H1 (cell line): Measurements from ENCODE around the gene CDC14B. TPM values are rescaled to one million over a fixed set of nuclear protein-coding genes. Genes with fewer than 3 reads are reported as not detected.

Source experiments
- CTCF ChIA-PET: fragments of 300-600 bp; sonication (Branson Sonifier 250); formaldehyde crosslinking; loops from one replicate; lab custom pipeline; 2021; ENCODE audit not compliant: partially characterized antibody; lab: Charles Lee
- POLR2A ChIA-PET: fragments of 300-600 bp; sonication (Branson Sonifier 250); formaldehyde crosslinking; loops from one replicate; lab custom pipeline; 2021; ENCODE audit warnings: inconsistent platforms; ENCODE audit not compliant: partially characterized antibody; lab: Charles Lee
- DNase-seq, 2 experiments: peaks; one replicate each; pipeline versions ENCODE4 v3.0.0 to v3.0.0-alpha.2; 2010 to 2022; ENCODE audit warnings: low spot score in 2 of 2, low read depth in 1 of 2, mixed read lengths in 1 of 2
- FAIRE-seq: peaks from 2 replicates; lab custom pipeline; 2011; peaks lifted over from hg19 to GRCh38; lab: Jason Lieb, UNC
- H2AFZ ChIP-seq: 2 replicates; pipeline ENCODE4 v1.8.1; 2012; ENCODE audit warnings: low read length, inconsistent platforms
- H2AK5ac ChIP-seq: 2 replicates; pipeline ENCODE4 v1.6.1; 2013; ENCODE audit warnings: low read depth, low read length
- H2BK120ac ChIP-seq: replicated peaks from 2 replicates; pipeline ENCODE3; 2013; ENCODE audit warnings: low read depth, low read length, inconsistent platforms
- H2BK12ac ChIP-seq: 2 replicates; pipeline ENCODE4 v1.6.1; 2013; ENCODE audit warnings: low read depth, low read length
- H2BK15ac ChIP-seq: 2 replicates; pipeline ENCODE4 v1.6.1; 2013; ENCODE audit warnings: low read length
- H2BK20ac ChIP-seq: 2 replicates; pipeline ENCODE4 v1.6.1; 2013; ENCODE audit warnings: low read length
- H2BK5ac ChIP-seq: 2 replicates; pipeline ENCODE4 v1.6.1; 2013; ENCODE audit warnings: low read depth, low read length
- H3K14ac ChIP-seq: 2 replicates; pipeline ENCODE4 v1.6.1; 2013; ENCODE audit warnings: inconsistent platforms; ENCODE audit not compliant: insufficient read length
- H3K18ac ChIP-seq: 2 replicates; pipeline ENCODE4 v1.6.1; 2013; ENCODE audit warnings: low read length; ENCODE audit errors: extremely low read depth
- H3K23ac ChIP-seq: 2 replicates; pipeline ENCODE4 v1.6.1; 2013; ENCODE audit warnings: inconsistent platforms; ENCODE audit not compliant: insufficient read length
- H3K23me2 ChIP-seq: 2 replicates; pipeline ENCODE4 v1.6.1; 2013; ENCODE audit warnings: low read depth, low read length
- H3K27ac ChIP-seq: 2 replicates; pipeline ENCODE4 v1.6.1; 2011; ENCODE audit warnings: low read depth, low read length, inconsistent platforms
- H3K27me3 ChIP-seq, 4 experiments: replicated peaks in 1 of 4; 1 replicate in 1 of 4; 2 replicates in 3 of 4; pipeline versions ENCODE4 v1.6.1 to v1.8.1; 2011 to 2013; ENCODE audit warnings: low read length in 3 of 4, mild to moderate bottlenecking in 3 of 4, inconsistent platforms in 2 of 4, mixed read lengths in 2 of 4, moderate library complexity in 1 of 4; ENCODE audit not compliant: control insufficient read depth in 3 of 4, insufficient read depth in 3 of 4; ENCODE audit errors: extremely low read depth in 1 of 4
- H3K36me3 ChIP-seq, 4 experiments: 2 replicates each; pipeline versions ENCODE4 v1.6.1 to v1.8.1; 2011 to 2013; ENCODE audit warnings: mild to moderate bottlenecking in 4 of 4, low read length in 3 of 4, moderate library complexity in 2 of 4, control low read depth in 1 of 4, inconsistent platforms in 1 of 4; ENCODE audit not compliant: insufficient read depth in 4 of 4, control insufficient read depth in 2 of 4
- H3K4ac ChIP-seq: replicated peaks from 2 replicates; pipeline ENCODE3; 2013; ENCODE audit warnings: low read length, low read depth, mixed read lengths, inconsistent platforms; ENCODE audit not compliant: insufficient read length
- H3K4me1 ChIP-seq, 4 experiments: replicated peaks in 1 of 4; 1 replicate in 1 of 4; 2 replicates in 3 of 4; pipeline versions ENCODE4 v1.6.1 to v1.8.1; 2011 to 2013; ENCODE audit warnings: low read length in 3 of 4, inconsistent platforms in 2 of 4, mixed read lengths in 1 of 4; ENCODE audit not compliant: insufficient read depth in 4 of 4, control insufficient read depth in 3 of 4
- H3K4me2 ChIP-seq, 2 experiments: 2 replicates each; pipeline versions ENCODE4 v1.6.1 to v1.8.1; 2011 to 2013; ENCODE audit warnings: low read depth in 2 of 2, low read length in 2 of 2, control low read depth in 1 of 2, inconsistent platforms in 1 of 2, mild to moderate bottlenecking in 1 of 2; ENCODE audit not compliant: insufficient read depth in 1 of 2
- H3K4me3 ChIP-seq, 4 experiments: fragments of 200-600, 300-600 bp in 1 of 4; sonication (generic), shearing (Covaris generic), sonication (Bioruptor Twin) in 1 of 4; 2 replicates each; pipeline versions ENCODE4 v1.5.1 to v1.8.1; 2011 to 2016; ENCODE audit warnings: low read length in 4 of 4, low read depth in 3 of 4, control low read depth in 2 of 4, inconsistent platforms in 2 of 4, mild to moderate bottlenecking in 2 of 4, mixed read lengths in 1 of 4, moderate library complexity in 1 of 4; ENCODE audit not compliant: insufficient read depth in 2 of 4; ENCODE audit errors: extremely low read depth in 1 of 4
- H3K56ac ChIP-seq: replicated peaks from 2 replicates; pipeline ENCODE3; 2013; ENCODE audit warnings: low read depth, mild to moderate bottlenecking, mixed read lengths, low read length, inconsistent platforms; ENCODE audit not compliant: insufficient read length
- H3K79me1 ChIP-seq: 2 replicates; pipeline ENCODE4 v1.6.1; 2013; ENCODE audit warnings: low read depth, low read length, control low read depth
- H3K79me2 ChIP-seq, 2 experiments: 2 replicates each; pipeline versions ENCODE4 v1.6.1 to v1.8.1; 2012 to 2013; ENCODE audit warnings: low read length in 2 of 2, mild to moderate bottlenecking in 2 of 2, inconsistent platforms in 1 of 2; ENCODE audit not compliant: insufficient read depth in 2 of 2, control insufficient read depth in 1 of 2
- H3K9ac ChIP-seq, 4 experiments: replicated peaks in 1 of 4; 1 replicate in 1 of 4; 2 replicates in 3 of 4; pipeline versions ENCODE4 v1.6.1 to v1.8.1; 2011 to 2013; ENCODE audit warnings: low read depth in 3 of 4, low read length in 3 of 4, control low read depth in 2 of 4, mild to moderate bottlenecking in 2 of 4, moderate library complexity in 2 of 4, inconsistent platforms in 1 of 4; ENCODE audit errors: extremely low read depth in 1 of 4
- H3K9me3 ChIP-seq, 2 experiments: 2 replicates each; pipeline versions ENCODE4 v1.6.1 to v1.8.1; 2012 to 2013; ENCODE audit warnings: mild to moderate bottlenecking in 2 of 2, moderate library complexity in 2 of 2, control low read depth in 1 of 2, inconsistent platforms in 1 of 2, low read depth in 1 of 2, low read length in 1 of 2, mixed read lengths in 1 of 2; ENCODE audit not compliant: insufficient read depth in 2 of 2
- H4K20me1 ChIP-seq, 2 experiments: replicated peaks in 1 of 2; 2 replicates each; pipeline versions ENCODE3 to v1.8.1; 2011 to 2013; ENCODE audit warnings: inconsistent platforms in 2 of 2, low read length in 2 of 2, mild to moderate bottlenecking in 1 of 2; ENCODE audit not compliant: insufficient read depth in 2 of 2, control insufficient read depth in 1 of 2
- H4K5ac ChIP-seq: 2 replicates; pipeline ENCODE4 v1.6.1; 2013; ENCODE audit warnings: low read length, low read depth, mixed read lengths, inconsistent platforms; ENCODE audit not compliant: insufficient read length
- H4K8ac ChIP-seq: 2 replicates; pipeline ENCODE4 v1.8.0; 2013; ENCODE audit warnings: mild to moderate bottlenecking, moderate library complexity, low read length, inconsistent platforms; ENCODE audit not compliant: insufficient read depth; ENCODE audit errors: extremely low read depth
- H4K91ac ChIP-seq: replicated peaks from 2 replicates; pipeline ENCODE3; 2013; ENCODE audit warnings: low read length, mixed read lengths, inconsistent platforms; ENCODE audit not compliant: insufficient read length
- ATF3 ChIP-seq: IDR thresholded peaks from 2 replicates; pipeline ENCODE4 v1.6.1; 2011; ENCODE audit warnings: low read depth, mild to moderate bottlenecking, low read length; ENCODE audit not compliant: insufficient read depth
- E2F6 ChIP-seq: IDR thresholded peaks from 2 replicates; pipeline ENCODE4 v1.6.1; 2012; ENCODE audit warnings: inconsistent platforms
- EZH2 ChIP-seq: fragments of 200-600 bp; sonication (generic); IDR thresholded peaks from 2 replicates; pipeline ENCODE4 v1.7.1; 2012; ENCODE audit warnings: low read depth, mild to moderate bottlenecking, moderate library complexity, low read length, inconsistent platforms; ENCODE audit not compliant: severe bottlenecking
- KDM5A ChIP-seq: fragments of 200-600 bp; IDR thresholded peaks from 2 replicates; pipeline ENCODE4 v1.7.1; 2012; ENCODE audit warnings: mild to moderate bottlenecking, low read length, inconsistent platforms, mixed read lengths
- POLR2A ChIP-seq, 2 experiments: IDR thresholded peaks; 1 replicate in 1 of 2; 2 replicates in 1 of 2; pipeline ENCODE4 v1.6.1; 2011; ENCODE audit warnings: low read depth in 2 of 2, low read length in 2 of 2, mild to moderate bottlenecking in 2 of 2; ENCODE audit errors: control extremely low read depth in 1 of 2
- POLR2AphosphoS5 ChIP-seq: IDR thresholded peaks from 2 replicates; pipeline ENCODE4 v1.6.1; 2011; ENCODE audit warnings: low read depth, low read length
- SIRT6 ChIP-seq: IDR thresholded peaks from one replicate; pipeline ENCODE4 v1.7.1; 2012; ENCODE audit warnings: low read length, inconsistent platforms
- SP4 ChIP-seq: IDR thresholded peaks from 2 replicates; pipeline ENCODE4 v1.6.1; 2012; ENCODE audit warnings: low read length, inconsistent platforms
- TAF7 ChIP-seq: optimal IDR thresholded peaks from 2 replicates; pipeline ENCODE3; 2011; ENCODE audit warnings: low read depth, mild to moderate bottlenecking, inconsistent platforms, low read length, moderate library complexity, borderline replicate concordance
- TBP ChIP-seq: IDR thresholded peaks from 2 replicates; pipeline ENCODE4 v1.6.1; 2011; ENCODE audit warnings: low read depth, low read length, improper control_type of control experiment
- WGBS, 2 experiments: shearing (Covaris generic) in 1 of 2; methylation state at CpG; one replicate each; pipeline versions ENCODE4 v1.1.6 to v1.1.7; 2013 to 2015; ENCODE audit warnings: low lambda C conversion rate in 2 of 2, mixed read lengths in 2 of 2, inconsistent platforms in 1 of 2, low coverage in 1 of 2, missing lambda C conversion rate in 1 of 2; ENCODE audit not compliant: insufficient replicate concordance in 2 of 2, insufficient coverage in 1 of 2, insufficient read length in 1 of 2; ENCODE audit errors: extremely low coverage in 1 of 2, missing lambda C conversion rate in 1 of 2; 5-methylcytosine and 5-hydroxymethylcytosine counted together
- polyA plus RNA-seq, 7 experiments: library from polyadenylated mRNA; depleted of rRNA in 3 of 7; stranded (reverse) in 5 of 7; unstranded in 2 of 7; fragments of >200 nt in 5 of 7; fragments of 200-250 nt in 2 of 7; gene quantifications; 1 replicate in 5 of 7; 2 replicates in 1 of 7; 4 replicates in 1 of 7; pipeline versions ENCODE4 v1.2.1 to v1.2.3, GENCODE V29; 2011 to 2013; ENCODE audit warnings: missing spikeins in 2 of 7, mixed read lengths in 2 of 7
- total RNA-seq: library from RNA; stranded (reverse); fragmentation: NEBNext Ultra II Directional; extraction: Animal tissue kit (Norgen Biotek cat#: 25700); gene quantifications from 2 replicates; pipeline ENCODE4 v1.2.1, GENCODE V29; 2021
- TF ChIP-seq, protein P1 (sequence below), 3 experiments: IDR thresholded peaks; 1 replicate in 2 of 3; 2 replicates in 1 of 3; pipeline versions ENCODE4 v1.5.1 to v1.6.1; 2011; ENCODE audit warnings: low read length in 3 of 3, mild to moderate bottlenecking in 3 of 3, inconsistent platforms in 2 of 3, low read depth in 1 of 3, moderate library complexity in 1 of 3; ENCODE audit not compliant: insufficient read depth in 1 of 3; ENCODE audit errors: control extremely low read depth in 1 of 3

Gene CDC14B
- total and polyA plus RNA-seq, 2 of the 8 experiments (the other 6 are each of a cell fraction or from before 2014, with no cell fraction given) = 17.2 to 44.6 TPM

DNA sequence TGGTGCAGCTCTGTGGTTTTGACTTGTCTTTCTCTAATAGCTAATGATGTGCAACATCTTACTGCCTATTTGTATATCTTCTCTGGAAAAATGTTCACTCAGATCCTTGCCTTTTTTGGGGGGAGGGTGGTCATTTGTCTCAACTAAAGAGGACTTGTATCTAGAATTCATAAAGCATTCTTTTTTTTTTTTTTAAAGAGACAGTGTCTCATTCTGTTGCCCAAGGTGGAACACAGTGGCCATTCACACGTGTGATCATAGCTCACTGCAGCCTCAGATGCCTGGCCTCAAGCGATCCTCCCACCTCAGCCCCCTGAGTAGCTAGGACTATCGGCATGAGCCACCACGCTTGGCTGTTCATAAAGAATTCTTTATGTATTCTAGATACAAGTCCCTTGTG lies 136.4 kb downstream of the CDC14B start:
- Histone ChIP-seq H3K4ac (no peak overlapping the region), H3K56ac (no peak overlapping the region), H2AK5ac (no peak overlapping the region), H4K5ac (no peak overlapping the region), H3K4me2 (no peak overlapping the region), H3K4me3 (no peak overlapping the region), H3K9me3 (no peaks in the 10 kb centered on the region), H3K23ac (no peak overlapping the region), H2AFZ (no peak overlapping the region), H3K9ac (no peak overlapping the region), H3K36me3 (peaks cover 0 to 17% (median 4%) of the 10 kb centered on the region in 4 experiments; a peak in 3 of 8 replicates), H2BK15ac (no peak overlapping the region), H4K20me1 (peaks cover 0 to 4% of the 10 kb centered on the region in 2 experiments), H3K27ac (no peak overlapping the region), H3K18ac (no peak overlapping the region), H3K4me1 (no peaks in the 10 kb centered on the region), H2BK12ac (no peak overlapping the region), H2BK120ac (no peak overlapping the region), H3K14ac (no peak overlapping the region), H3K27me3 (no peaks in the 10 kb centered on the region), H2BK5ac (no peak overlapping the region), H2BK20ac (no peak overlapping the region), H4K91ac (no peak overlapping the region), H4K8ac (no peak overlapping the region), H3K79me1 (no peaks in the 10 kb centered on the region), H3K79me2 (no peaks in the 10 kb centered on the region), H3K23me2 (no peaks in the 10 kb centered on the region)
- WGBS, 2 experiments = 90% methylated on average over 4 of the region's 4 CpGs; no CpG with 5 or more reads in 1 of the 2 experiments
- DNase-seq (no peak), FAIRE-seq (no peak)
- ChIA-PET POLR2A (no interaction called here), CTCF (interaction anchor here (1.6 to 1.9 kb wide), 2 partner anchors 41 to 184 kb away, joined by 5 read pairs; no protein-coding TSS in a partner anchor)
- TF ChIP-seq POLR2A (IDR thresholded peaks at IDR 0.05; ENCODE audit: control extremely low read depth in 1 of 2, low read depth in 2 of 2, low read length in 2 of 2) (no peak), E2F6 (no peak), EZH2 (no peak), POLR2AphosphoS5 (no peak), TBP (no peak), SP4 (no peak), TAF7 (no peak), KDM5A (no peak), ATF3 (no peak), SIRT6 (no peak)
- TF ChIP-seq, protein P1, sequence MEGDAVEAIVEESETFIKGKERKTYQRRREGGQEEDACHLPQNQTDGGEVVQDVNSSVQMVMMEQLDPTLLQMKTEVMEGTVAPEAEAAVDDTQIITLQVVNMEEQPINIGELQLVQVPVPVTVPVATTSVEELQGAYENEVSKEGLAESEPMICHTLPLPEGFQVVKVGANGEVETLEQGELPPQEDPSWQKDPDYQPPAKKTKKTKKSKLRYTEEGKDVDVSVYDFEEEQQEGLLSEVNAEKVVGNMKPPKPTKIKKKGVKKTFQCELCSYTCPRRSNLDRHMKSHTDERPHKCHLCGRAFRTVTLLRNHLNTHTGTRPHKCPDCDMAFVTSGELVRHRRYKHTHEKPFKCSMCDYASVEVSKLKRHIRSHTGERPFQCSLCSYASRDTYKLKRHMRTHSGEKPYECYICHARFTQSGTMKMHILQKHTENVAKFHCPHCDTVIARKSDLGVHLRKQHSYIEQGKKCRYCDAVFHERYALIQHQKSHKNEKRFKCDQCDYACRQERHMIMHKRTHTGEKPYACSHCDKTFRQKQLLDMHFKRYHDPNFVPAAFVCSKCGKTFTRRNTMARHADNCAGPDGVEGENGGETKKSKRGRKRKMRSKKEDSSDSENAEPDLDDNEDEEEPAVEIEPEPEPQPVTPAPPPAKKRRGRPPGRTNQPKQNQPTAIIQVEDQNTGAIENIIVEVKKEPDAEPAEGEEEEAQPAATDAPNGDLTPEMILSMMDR (IDR thresholded peaks at IDR 0.05; ENCODE audit: control extremely low read depth in 1 of 3, insufficient read depth in 1 of 3, low read depth in 1 of 3, low read length in 3 of 3) = no peak
- TF ChIP-seq, all 59 proteins: peak for 0
